HG03469 (cell line): ENCODE measurements around the gene XG.

Source experiments
- ATAC-seq: cut with Tn5 transposase; IDR thresholded peaks from one replicate; pipeline ENCODE4 v1.9.1; 2021; ENCODE audit warnings: mild to moderate bottlenecking, moderate library complexity, moderate number of reproducible peaks; ENCODE audit not compliant: unreplicated experiment

The XG gene

DNA sequence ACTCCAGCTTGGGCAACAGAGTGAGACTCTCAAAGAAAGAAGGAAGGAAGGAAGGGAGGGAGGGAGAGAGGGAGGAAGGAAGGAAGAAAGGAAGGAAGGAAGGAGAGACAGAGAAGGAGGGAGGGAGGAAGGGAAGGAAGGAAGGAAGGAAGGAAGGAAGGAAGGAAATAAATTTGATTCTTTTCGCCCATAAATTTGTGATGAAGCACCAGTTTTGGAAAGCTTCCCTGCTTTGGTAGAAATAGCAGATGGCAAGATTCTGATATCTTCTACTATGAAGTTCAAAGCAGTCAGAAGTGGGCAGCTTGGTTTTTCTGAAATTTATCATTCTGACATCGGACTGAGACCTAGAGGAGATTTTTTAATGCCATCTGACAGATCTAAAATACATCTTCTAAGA is 65.2 kb downstream of the XG start:
- ATAC-seq = no peak

DNA sequence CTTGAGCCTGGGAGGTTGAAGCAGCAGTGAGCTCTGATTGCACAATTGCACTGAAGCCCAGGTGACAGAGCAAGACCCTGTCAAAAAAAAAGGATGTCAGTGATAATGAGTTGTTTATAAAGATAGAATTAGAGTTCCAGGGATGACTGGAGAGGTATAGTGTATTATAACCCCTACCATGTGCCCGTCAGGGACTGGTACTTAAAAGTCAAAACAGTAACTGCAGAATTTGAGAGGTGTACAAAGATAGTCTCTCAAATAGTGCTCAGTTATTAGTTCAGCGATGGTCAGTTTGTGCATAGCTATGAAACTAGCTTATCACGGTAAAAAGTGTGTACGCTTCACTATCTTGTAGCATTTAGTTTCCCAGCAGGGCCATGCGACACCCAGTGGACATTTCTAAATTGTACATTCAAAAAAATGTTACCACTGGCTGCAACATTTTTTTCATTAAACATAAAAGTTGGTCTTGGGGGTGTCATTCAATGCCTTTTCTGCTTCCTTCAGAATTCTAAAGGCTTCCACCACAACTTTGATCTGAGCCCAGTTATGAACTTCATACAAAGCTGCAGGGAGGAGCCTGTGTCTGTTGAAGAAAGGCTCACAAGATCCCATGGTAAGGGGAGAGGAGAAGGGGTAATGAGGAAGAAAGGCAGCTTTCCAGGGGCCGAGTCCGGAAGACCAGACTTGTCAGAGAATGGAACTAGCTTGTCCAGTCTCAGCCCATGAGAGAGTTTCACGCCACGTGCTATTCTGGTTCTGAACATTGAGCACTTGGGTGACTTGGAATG is 67.7 kb downstream of the XG start:
- ATAC-seq = no peak

DNA sequence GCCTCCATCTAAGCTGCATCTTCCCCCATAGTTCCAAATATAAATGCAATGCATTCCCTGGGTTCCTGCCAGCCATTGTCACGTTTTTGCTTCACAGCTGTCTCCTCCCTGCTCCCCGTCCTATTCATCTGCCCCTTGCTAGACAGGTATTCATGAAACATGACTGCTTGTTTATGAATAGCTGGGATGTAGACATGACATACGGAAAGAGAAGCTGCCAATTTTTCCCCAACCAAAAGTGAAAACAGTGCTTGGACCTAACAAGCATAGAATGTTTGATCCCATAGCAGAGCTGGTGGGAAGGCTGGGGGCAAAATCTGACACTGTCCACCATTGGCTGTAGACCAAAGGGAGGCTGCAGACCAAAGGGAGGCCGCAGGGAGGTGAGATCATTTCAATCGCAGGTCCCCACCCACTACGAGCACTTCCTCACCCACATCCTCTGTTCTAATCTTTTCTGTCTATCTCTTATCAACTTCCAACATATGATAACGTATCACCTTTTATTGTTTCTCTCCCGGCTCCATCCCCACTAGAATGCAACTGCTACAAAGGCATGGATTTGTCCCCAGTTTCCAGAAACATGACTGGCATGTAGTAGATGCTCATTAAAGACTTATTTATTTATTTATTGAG is 68.4 kb downstream of the XG start:
- ATAC-seq = no peak

DNA sequence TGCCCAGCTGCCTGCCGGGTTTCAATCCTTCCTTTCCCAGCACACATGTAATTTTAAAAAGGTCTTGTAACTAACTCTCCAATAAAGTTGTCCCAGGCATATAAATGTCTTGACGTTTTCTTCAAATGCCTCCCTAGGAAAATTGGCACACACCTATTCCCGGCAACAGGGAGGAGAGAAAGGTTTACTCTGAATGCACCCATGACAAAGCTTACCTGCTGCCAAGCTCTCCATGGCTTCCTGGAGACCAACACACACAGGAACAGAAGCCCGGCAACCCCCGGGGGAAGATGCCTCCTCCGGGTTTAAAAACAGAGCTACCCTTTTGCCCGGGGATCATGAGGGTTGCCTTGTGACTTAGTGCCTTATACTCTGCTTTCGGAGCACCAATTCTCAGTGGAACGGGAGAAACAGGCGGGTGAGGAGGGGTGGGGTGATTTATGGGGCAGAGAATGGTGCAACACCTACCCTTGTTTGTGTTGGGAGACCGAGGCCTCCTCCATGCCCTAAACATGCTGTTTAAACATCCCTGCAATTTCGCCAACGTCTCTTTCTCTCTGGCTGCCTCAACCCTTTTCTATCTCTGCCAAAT is 72.1 kb downstream of the XG start:
- ATAC-seq = no peak

DNA sequence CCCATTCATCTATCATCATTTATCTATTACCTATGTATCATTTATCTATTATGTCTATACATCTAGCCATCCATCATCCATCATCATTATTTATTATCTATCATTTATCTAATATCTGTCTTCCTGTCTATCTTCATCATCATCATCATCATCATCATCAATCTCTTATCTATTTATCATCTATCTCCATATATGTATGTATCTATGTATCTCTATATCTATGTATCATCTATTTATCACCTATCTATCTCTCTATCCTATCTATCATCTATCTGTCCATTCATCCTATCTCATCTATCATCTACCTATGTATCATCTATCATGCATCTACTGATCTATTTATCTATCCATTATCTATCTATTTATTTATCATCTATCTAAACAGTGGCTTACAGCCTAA is 73.0 kb downstream of the XG start:
- ATAC-seq = no peak

DNA sequence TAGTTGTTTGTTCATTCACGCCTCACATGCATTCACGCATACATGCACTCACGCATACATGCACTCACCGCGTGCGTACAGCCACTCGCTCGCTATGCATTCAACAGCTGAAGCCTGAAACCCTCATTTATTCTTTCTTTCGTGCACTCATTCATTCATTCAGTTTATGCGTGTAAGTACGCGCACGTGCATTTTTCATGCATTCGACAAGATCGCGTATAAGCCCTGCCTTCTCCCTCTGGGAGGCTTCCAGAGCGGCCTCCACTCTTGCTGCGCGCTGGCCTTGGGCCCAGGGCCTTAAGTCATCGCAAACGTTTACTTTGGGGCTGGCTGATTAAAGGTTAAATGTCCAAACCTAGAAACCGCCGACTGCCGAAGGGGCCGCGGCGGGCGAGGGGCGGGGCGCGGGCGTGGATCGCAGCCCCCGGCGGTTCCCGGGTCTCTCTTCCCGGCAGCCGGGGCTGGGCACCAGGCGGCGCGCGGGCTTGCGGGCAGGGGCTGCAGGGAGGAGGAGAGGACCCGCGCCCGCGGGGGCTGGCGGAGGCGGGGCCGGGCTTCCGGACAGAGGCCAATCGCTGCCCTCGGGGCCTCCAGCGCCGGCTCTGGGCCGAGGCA is 76.6 kb downstream of the XG start, which contains the start of gene GYG2:
Gene GYG2 (plus strand): TSS at position 587 of the 615 bp plus-strand sequence. CDS start 1,259 bp downstream, outside the sequence.
- ATAC-seq = no peak

DNA sequence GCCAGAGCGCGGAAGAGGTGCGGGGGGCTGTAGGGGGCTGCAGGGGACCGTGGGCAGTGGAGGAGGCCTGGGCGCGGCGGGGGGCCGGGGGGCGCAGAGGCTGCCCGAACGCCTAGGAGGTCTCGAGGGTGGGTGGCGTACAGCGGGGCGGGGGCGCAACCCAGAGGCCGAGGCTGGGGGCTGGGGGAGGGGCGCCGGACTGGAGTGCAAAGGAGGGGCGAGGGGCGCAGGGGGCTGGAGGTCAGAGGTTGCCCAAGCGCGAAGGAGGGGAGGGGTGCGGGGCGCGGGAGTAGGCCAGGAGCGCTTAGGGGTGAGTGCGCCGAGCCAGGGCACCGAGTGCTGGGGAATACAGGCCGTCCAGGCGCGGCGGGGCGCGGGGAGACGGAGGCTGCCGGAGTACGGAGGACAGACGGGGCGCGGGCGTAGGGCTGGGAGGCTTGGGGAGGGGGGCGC is 77.1 kb downstream of the XG start:
- ATAC-seq = no peak

DNA sequence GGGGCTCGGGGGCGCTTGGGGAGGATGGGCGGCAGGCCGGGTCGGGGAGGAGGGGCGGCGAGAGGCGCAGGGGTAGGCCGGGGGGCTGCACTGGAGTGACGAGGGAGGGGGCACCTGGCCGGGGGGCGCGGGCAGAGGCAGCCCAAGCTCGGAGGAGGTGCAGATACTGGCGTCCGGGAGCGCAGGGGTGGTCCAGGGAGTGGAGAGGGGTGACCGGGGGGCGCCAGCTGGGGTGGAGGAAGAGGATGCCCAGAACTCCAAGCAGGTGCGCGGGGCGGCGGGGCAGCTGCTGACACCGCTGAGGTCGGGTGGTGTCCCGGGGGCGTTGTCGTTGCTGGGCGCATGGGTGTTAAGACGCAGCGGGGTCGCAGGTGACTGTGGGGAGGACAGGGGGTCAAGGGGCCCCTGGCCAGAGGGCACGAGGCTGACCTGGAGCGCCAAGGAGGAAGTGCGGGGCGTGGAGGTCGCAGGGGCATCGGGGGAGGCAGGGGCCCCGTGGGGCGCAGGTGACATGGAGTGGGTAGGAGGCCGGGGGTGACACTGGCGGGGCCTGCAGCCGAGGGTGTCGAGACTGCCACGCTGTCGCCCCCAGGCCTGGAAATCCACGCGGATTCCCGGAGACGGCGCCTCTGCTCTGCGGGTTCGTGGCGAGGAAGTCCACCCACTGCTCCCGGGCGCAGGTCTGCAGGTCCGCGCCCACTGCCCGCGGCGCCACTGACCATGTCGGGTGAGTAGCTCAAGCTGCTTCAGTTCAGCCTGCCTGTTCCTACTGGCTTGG is 77.8 kb downstream of the XG start:
- no peak for ATAC-seq

DNA sequence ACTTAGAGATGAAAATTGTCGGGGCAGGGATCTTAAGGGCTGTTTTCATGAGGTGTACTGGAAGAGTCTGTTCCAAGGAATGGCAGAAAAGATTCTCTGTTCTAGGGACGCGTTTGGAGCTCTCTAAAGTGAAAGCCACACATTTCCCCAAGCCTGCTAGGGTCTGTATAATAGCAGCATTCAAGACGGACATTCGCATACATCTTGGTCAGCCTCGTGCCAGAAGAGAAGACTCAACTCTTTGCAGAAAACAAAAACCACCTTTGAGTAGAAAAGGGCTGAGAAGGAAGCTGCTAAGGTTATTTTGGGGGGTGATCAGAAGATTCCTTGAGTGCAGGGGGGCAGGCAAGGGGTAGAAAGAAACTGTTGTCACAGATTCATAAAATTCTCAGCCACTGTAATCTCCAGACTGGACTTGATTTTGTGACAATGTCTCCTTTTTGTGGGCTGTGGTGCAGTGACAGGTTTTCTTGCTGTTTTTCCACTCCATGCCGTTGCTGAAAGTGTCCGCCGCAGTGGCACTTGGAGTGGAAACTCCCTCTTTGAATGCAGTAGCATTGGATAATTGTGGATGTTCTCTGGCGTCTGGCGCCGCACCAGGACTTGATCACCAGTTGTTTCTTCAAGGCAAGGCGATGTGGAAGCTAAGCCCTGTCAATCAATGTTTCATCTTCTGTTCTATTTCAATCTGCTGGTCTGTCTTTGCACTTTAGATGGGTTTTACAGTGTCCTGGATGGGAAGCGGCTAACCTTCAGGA is 79.8 kb downstream of the XG start:
- no peak for ATAC-seq

DNA sequence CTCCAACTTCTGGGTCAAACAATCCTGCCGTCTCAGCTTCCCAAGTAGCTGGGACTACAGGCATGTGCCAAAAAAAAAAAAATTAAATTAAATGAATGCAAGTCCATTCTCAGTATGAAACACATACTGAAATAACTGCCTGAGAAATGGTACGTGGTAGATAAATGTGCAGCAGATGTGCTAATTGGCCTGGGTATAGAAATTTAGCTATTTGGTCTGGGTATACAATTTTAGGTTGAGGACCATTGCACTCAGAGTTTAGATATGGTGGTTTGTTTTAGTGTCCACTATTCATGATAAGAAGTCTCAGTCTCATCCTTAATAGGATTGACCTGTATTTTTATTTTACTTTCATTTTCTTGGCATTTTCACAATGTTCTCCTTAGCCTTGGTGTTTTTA is 86.1 kb downstream of the XG start:
- ATAC-seq = no peak

DNA sequence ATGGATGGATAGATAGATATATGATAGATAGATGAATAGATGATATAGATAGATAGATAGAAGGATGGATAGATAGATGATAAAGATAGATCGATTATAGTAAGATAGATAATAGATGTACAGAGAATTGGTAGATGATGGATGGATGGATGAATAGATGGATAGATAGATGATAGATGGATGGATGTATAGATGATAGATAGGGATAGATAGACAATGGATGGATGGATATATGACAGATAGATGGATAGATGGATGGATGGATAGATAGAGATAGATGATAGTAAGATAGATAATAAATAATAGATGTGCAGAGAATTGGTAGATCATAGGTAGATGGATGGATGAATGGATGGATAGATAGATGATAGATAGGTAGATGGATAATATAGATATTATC is 89.1 kb downstream of the XG start:
- ATAC-seq = no peak

DNA sequence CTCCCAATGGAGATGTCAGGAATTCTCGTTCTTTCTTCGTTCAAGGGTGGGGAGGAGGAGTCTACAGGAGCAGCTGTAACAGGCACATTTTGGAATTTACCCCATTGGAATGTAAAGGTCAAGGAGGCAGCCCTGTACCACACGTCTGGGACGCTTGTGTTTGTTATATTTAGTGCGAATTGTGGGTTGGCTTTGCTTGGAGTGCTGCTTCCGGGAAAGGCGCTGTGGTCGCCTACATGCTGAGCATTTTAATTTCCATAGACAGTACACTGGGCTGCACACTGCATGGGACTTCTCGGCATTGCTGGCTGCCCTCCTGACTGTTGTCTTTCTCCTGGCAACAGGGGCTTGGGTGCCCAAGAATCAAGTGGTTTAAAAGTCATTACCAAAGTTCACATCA is 89.7 kb downstream of the XG start:
- no peak for ATAC-seq

DNA sequence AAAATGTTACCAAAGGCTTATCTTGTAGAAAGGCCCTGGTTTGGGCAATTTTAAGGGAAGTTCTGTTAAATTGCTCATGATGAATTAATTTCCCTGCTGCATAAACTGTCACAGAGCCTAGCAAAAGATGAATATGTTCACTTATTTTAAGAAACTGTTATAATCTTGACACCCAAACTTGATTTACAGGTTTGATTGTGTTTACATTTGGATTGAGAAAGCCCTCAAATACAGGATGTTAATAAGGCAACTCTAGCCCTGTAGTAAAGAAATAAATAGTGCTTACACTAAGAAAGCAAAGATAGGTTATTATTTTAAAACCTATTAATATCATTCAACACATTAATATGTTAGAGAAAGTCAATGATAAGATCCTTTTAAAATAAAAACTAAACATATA is 95.2 kb downstream of the XG start:
- no peak for ATAC-seq

DNA sequence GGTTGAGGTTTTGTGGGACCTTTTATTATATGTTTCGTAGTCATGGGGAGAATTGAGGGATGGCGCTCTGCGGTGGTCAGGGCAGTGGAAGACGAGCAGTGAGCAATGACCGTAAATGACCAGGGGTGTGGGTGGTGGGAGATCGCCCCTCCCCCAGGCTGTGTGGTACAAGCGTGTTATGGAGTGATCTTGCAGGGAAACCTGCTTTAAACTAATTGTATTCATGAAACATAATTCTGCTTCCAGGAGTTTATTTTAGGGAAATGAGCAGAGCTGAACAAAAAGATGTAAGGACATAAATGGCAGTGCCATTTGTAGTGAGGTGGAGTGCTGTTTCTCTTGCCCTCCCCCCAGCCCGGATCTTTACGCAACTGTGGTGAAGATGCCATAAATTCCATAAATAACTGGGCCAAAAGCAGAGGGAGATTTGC is 97.0 kb downstream of the XG start:
- ATAC-seq = no peak

DNA sequence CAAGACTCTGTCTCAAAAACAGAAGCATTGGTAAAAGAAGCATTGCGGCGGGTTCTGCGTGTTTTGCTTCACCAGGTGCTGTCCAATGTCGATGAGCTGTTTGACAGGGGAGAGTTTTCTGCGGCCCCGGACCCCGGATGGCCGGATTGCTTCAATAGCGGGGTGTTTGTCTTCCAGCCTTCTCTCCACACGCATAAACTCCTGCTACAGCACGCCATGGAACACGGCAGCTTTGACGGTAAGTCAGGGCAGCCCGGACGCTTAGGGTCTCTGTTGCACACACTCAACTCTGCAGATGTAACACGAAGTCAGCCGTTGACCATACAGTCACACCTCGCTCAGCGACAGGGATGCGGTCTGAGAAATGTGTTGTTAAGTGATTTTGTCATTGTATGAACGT is 103.1 kb downstream of the XG start:
- no peak for ATAC-seq

DNA sequence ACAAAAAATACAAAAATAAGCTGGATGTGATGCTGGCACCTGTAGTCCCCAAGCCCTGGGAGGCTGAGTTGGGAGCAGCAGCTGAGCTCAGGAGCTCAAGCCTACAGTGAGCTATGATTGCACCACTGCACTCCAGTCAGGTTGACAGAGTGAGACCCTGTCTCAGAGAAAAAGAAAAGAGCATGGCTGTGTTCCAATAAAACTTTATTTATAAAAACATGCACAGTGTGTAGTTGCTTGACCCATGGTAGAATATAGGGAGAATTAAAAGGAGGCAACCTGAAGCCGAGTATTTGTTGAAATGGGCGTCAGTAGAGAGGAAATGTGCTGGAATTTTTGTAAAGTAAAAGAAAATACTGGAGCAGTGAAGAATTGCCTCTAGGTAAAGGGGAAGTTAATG is 103.9 kb downstream of the XG start:
- ATAC-seq = no peak

DNA sequence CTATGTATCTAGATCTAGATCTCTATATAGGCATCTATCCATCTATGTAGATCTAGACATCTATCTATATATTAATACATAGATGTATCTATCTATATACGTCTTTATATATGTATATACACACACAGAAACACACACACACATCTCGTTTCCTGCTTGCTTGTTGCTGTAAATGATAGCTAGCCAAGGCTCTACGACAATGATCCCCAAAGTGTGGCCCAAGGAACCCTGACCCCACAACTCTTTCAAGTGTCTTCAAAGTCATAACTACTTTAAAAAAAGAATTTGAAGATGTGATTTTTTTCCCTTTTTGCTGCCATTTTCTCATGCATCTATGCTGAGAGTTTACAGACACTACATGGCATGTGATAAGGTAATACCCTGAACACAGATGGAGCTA is 105.7 kb downstream of the XG start:
- ATAC-seq = no peak

DNA sequence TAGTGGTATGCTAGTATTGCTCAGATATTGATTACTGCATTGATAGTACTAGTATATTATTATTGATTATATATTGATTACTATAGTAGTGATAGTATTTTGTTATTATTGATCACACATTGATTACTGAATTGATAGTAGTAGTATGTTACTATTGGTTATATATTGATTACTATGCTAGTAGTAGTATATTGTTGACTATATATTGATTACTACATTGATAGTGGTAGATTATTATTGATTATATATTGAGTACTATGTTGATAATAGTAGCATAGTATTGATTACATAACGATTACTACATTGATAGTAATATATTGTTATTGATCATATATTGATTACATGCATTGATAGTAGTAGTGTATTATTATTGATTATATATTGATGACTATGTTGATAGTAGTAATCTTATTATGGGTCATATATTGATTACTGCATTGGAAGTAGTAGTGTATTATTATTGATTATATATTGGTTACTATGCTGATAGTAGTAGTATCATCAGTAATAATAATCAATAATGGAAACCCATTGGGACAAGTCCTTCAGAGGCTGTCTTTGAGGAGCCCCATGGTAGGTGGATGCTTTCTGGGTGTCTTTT is 107.5 kb downstream of the XG start:
- ATAC-seq = no peak

DNA sequence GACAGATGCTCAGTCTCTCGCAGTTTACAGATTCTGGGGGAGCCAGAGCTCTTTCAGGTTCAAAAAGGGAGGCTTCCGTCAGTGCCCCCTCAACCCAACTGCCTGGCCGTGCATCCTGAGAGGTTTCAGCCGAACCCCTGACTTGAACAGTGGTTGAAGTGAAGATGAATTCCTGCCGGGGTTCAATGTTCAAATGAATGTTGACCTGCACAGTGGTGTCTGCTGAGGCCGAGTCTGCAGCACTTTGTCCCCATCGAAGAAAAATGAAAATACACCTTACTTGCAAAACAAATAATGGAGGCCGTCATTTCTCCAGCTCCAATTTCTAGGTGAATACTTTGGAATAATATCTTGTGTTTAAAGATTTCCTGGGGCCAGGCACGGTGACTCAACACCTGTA is 110.6 kb downstream of the XG start:
- no peak for ATAC-seq

DNA sequence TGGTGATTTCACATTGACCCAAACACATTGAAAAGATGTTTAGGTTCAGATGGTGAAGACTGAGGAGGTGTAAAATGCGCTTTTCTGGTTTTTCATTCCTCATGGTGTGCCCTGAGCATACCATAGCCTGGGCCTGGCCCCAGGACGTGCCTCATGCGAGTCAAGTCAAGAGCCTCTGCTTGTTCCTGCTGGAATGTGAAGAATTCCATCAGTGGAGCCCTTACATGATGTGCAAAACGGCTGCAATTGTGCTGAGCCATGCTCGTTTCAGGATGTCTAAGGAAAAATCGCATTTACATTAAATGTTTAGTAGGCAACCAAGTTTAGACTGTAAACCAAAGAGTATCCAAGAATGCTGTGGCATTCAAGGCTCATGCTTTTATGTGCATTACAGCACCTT is 111.8 kb downstream of the XG start:
- no peak for ATAC-seq
